GM19372 (cell line): ENCODE data around the gene TRAIP.

Source experiments
- ATAC-seq: cut with Tn5 transposase; IDR thresholded peaks from one replicate; pipeline ENCODE4 v1.9.1; 2021; ENCODE audit warnings: mild to moderate bottlenecking, low read depth, moderate library complexity; ENCODE audit not compliant: unreplicated experiment

The TRAIP gene

GRCh38 chr3:49877716-49878115 is 21.4 kb upstream of the TRAIP start:
- ATAC-seq, result no peak

GRCh38 chr3:49876567-49876966 is 20.2 kb upstream of the TRAIP start:
- ATAC-seq, result no peak

GRCh38 chr3:49873623-49874022 is 17.3 kb upstream of the TRAIP start:
- ATAC-seq, result no peak

- ATAC-seq, result no peak
Measured at GRCh38 chr3:49872801-49873281, 16.5 kb upstream of the TRAIP start.

- no peak for ATAC-seq
Measured at GRCh38 chr3:49871531-49872153, 15.3 kb upstream of the TRAIP start.

- no peak for ATAC-seq
Measured at GRCh38 chr3:49869525-49870126, 13.3 kb upstream of the TRAIP start, which contains the start of gene CAMKV. TSS of gene CAMKV (minus strand) at chr3:49869906. CDS start at chr3:49862388, 7,518 bp downstream.

GRCh38 chr3:49868862-49869466 is 12.6 kb upstream of the TRAIP start:
- no peak for ATAC-seq

GRCh38 chr3:49867871-49868321 is 11.5 kb upstream of the TRAIP start:
- no peak for ATAC-seq

- no peak for ATAC-seq
Measured at GRCh38 chr3:49867400-49867799, 11.0 kb upstream of the TRAIP start.

- ATAC-seq, result no peak
Measured at GRCh38 chr3:49865198-49865784, 8.9 kb upstream of the TRAIP start.

- no peak for ATAC-seq
Measured at GRCh38 chr3:49864505-49864904, 8.1 kb upstream of the TRAIP start.

- ATAC-seq, result no peak
Measured at GRCh38 chr3:49859576-49860305, 3.4 kb upstream of the TRAIP start.

- no peak for ATAC-seq
Measured at GRCh38 chr3:49855662-49856061, 702 bp downstream of the TRAIP start.

GRCh38 chr3:49845694-49846093 is 10.7 kb downstream of the TRAIP start:
- ATAC-seq, result no peak

GRCh38 chr3:49844464-49845183 is 11.7 kb downstream of the TRAIP start:
- ATAC-seq, result no peak

GRCh38 chr3:49842843-49843517 is 13.4 kb downstream of the TRAIP start:
- ATAC-seq, result no peak

- no peak for ATAC-seq
Measured at GRCh38 chr3:49841806-49842205, 14.6 kb downstream of the TRAIP start.

GRCh38 chr3:49841126-49841696 is 15.2 kb downstream of the TRAIP start:
- ATAC-seq, result no peak

- no peak for ATAC-seq
Measured at GRCh38 chr3:49840388-49840787, 16.0 kb downstream of the TRAIP start.
